Endodermal cell (in vitro differentiated cells): ENCODE data around the gene PCSK4. TPM values are rescaled to one million over a fixed set of nuclear protein-coding genes. Genes with fewer than 3 reads are reported as not detected.
"Not testable (repeated sequence)": the region's sequence is repeated elsewhere in the genome, so short reads cannot be mapped to it uniquely, and the experiment has no call there.

Experiments
- DNase-seq: peaks from one replicate; pipeline ENCODE4 v3.0.0-alpha.2; 2017
- H3K27ac ChIP-seq: 2 replicates; pipeline ENCODE4 v1.5.1; 2013; ENCODE audit warnings: mild to moderate bottlenecking, low read depth, low read length, moderate library complexity
- H3K27me3 ChIP-seq: 2 replicates; pipeline ENCODE4 v1.6.1; 2013; ENCODE audit warnings: mild to moderate bottlenecking, low read length, moderate library complexity; ENCODE audit not compliant: insufficient read depth, control insufficient read depth, poor library complexity, severe bottlenecking
- H3K36me3 ChIP-seq: 2 replicates; pipeline ENCODE4 v1.7.0; 2013; ENCODE audit warnings: mild to moderate bottlenecking, low read length, moderate library complexity; ENCODE audit not compliant: control insufficient read depth, insufficient read depth
- H3K4me1 ChIP-seq: one replicate; pipeline ENCODE4 v1.7.0; 2013; ENCODE audit warnings: low read length; ENCODE audit not compliant: control insufficient read depth, insufficient read depth
- H3K4me3 ChIP-seq: 2 replicates; pipeline ENCODE4 v1.5.1; 2013; ENCODE audit warnings: mild to moderate bottlenecking, low read length, moderate library complexity
- H3K9ac ChIP-seq: 2 replicates; pipeline ENCODE4 v1.6.1; 2013; ENCODE audit warnings: mild to moderate bottlenecking, low read length, moderate library complexity; ENCODE audit not compliant: poor library complexity, severe bottlenecking; ENCODE audit errors: extremely low read depth
- H3K9me3 ChIP-seq: 2 replicates; pipeline ENCODE4 v1.6.1; 2013; ENCODE audit warnings: mild to moderate bottlenecking, low read length, moderate library complexity; ENCODE audit not compliant: control insufficient read depth
- H3K27ac Mint-ChIP-seq: 2 replicates; pipeline ENCODE4 v1.8.0; 2020; ENCODE audit warnings: mixed read lengths
- H3K27me3 Mint-ChIP-seq: 2 replicates; pipeline ENCODE4 v1.8.0; 2021; ENCODE audit warnings: mild to moderate bottlenecking, mixed read lengths; ENCODE audit not compliant: insufficient read depth
- H3K36me3 Mint-ChIP-seq: 2 replicates; pipeline ENCODE4 v1.8.0; 2020; ENCODE audit warnings: low read depth, mixed read lengths
- H3K4me1 Mint-ChIP-seq: 2 replicates; pipeline ENCODE4 v1.8.0; 2020; ENCODE audit warnings: mixed read lengths
- H3K4me3 Mint-ChIP-seq: 2 replicates; pipeline ENCODE4 v1.8.0; 2020; ENCODE audit warnings: mild to moderate bottlenecking, moderate library complexity, mixed read lengths
- H3K9me3 Mint-ChIP-seq: 2 replicates; pipeline ENCODE4 v1.8.0; 2020; ENCODE audit warnings: mild to moderate bottlenecking, mixed read lengths
- CTCF ChIP-seq: fragments of 200-600 bp; sonication (generic); conservative IDR thresholded peaks from 2 replicates; pipeline ENCODE4 v1.5.0; 2021; ENCODE audit warnings: antibody characterized with exemption, mild to moderate bottlenecking
- WGBS, 2 experiments: methylation state at CpG; one replicate each; pipeline versions ENCODE4 v1.1.5 to v1.1.7; 2013; ENCODE audit warnings: missing lambda C conversion rate in 2 of 2, mixed read lengths in 1 of 2; ENCODE audit not compliant: insufficient coverage in 1 of 2, insufficient read length in 1 of 2; 5-methylcytosine and 5-hydroxymethylcytosine counted together
- total RNA-seq, 2 donors: library from RNA; stranded (reverse); fragmentation: NEBNext Ultra II Directional in 1 of 2; extraction: Animal tissue kit (Norgen Biotek cat#: 25700) in 1 of 2; gene quantifications; 2 replicates in 1 of 2; 3 replicates in 1 of 2; pipeline ENCODE4 v1.2.1, GENCODE V29; 2021

Gene PCSK4
- total RNA-seq, 2 donors from 2014 or later = 25.2 to 31.6 TPM

- no peak for TF ChIP-seq CTCF
- H3K27me3 ChIP-seq = peaks cover 7% of the 10 kb centered on the region
- Mint-ChIP-seq H3K4me1 (peaks cover 8% of the 10 kb centered on the region), H3K27me3 (peaks cover 15% of the 10 kb centered on the region), H3K9me3 (no peaks in the 10 kb centered on the region), H3K4me3 (no peak overlapping the region), H3K27ac (peak overlapping the region; percentile 55), H3K36me3 (peaks cover 36% of the 10 kb centered on the region)
- no peaks in the 10 kb centered on the region for H3K9me3 ChIP-seq
- peaks cover 33% of the 10 kb centered on the region for H3K36me3 ChIP-seq
- H3K27ac ChIP-seq = no peak overlapping the region
- H3K4me1 ChIP-seq = no peaks in the 10 kb centered on the region
- no peak overlapping the region for H3K4me3 ChIP-seq
- 94% methylated on average over 20 to 25 of the region's 25 CpGs for WGBS, 2 experiments
- H3K9ac ChIP-seq = no peak overlapping the region
- no peak for DNase-seq
Observed at GRCh38 chr19:1441677-1442438, 48.3 kb downstream of the PCSK4 start.

GRCh38 chr19:1441022-1441426 is 49.1 kb downstream of the PCSK4 start:
- H3K27ac ChIP-seq = no peak overlapping the region

GRCh38 chr19:1440418-1440801 is 49.7 kb downstream of the PCSK4 start:
- H3K9ac ChIP-seq = no peak overlapping the region
- Mint-ChIP-seq H3K4me1 (peaks cover 8% of the 10 kb centered on the region), H3K36me3 (peaks cover 41% of the 10 kb centered on the region), H3K27me3 (peaks cover 10% of the 10 kb centered on the region), H3K27ac (peak overlapping the region; percentile 26), H3K9me3 (no peaks in the 10 kb centered on the region), H3K4me3 (peak overlapping the region; percentile 95)
- H3K27ac ChIP-seq = no peak overlapping the region
- no peak for TF ChIP-seq CTCF
- no peaks in the 10 kb centered on the region for H3K27me3 ChIP-seq
- 94 to 96% methylated on average over 5 to 15 of the region's 15 CpGs for WGBS, 2 experiments
- H3K4me3 ChIP-seq = no peak overlapping the region
- no peaks in the 10 kb centered on the region for H3K9me3 ChIP-seq
- no peak for DNase-seq
- peaks cover 38% of the 10 kb centered on the region for H3K36me3 ChIP-seq
- no peaks in the 10 kb centered on the region for H3K4me1 ChIP-seq

More at GRCh38 chr19:1441022-1441426, 49.1 kb downstream of the PCSK4 start:
- Mint-ChIP-seq H3K4me3 (peak overlapping the region; percentile 95), H3K27me3 (peaks cover 12% of the 10 kb centered on the region), H3K9me3 (no peaks in the 10 kb centered on the region), H3K27ac (no peak overlapping the region), H3K36me3 (peaks cover 36% of the 10 kb centered on the region), H3K4me1 (peaks cover 8% of the 10 kb centered on the region)
- no peak for TF ChIP-seq CTCF
- Histone ChIP-seq H3K9me3 (no peaks in the 10 kb centered on the region), H3K4me3 (no peak overlapping the region), H3K27me3 (no peaks in the 10 kb centered on the region), H3K9ac (no peak overlapping the region), H3K4me1 (no peaks in the 10 kb centered on the region), H3K36me3 (peaks cover 33% of the 10 kb centered on the region)
- WGBS, 2 experiments = 95 to 98% methylated on average over 4 to 9 of the region's 9 CpGs
- DNase-seq = no peak

- Mint-ChIP-seq H3K27ac (peak overlapping the region; percentile 88), H3K36me3 (peaks cover 44% of the 10 kb centered on the region), H3K4me3 (peak overlapping the region; percentile 95)
- H3K9ac ChIP-seq = peak overlapping the region; percentile 98
- not testable (repeated sequence) for H3K4me1 ChIP-seq, H3K27me3 ChIP-seq, H3K27me3 Mint-ChIP-seq, H3K9me3 Mint-ChIP-seq, H3K27ac ChIP-seq, H3K9me3 ChIP-seq, DNase-seq, H3K4me1 Mint-ChIP-seq
- WGBS, 2 experiments = 84 to 88% methylated on average over 44 to 57 of the region's 57 CpGs
- peak overlapping the region; percentile 92 for H3K4me3 ChIP-seq
- peaks cover 42% of the 10 kb centered on the region for H3K36me3 ChIP-seq
Observed at GRCh38 chr19:1439525-1440417, 50.4 kb downstream of the PCSK4 start.
